Epithelial cell of esophagus (primary cell): Measurements from ENCODE around the gene LRP8.

ENCODE experiments used
- DNase-seq: peaks from one replicate; pipeline ENCODE4 v3.0.0; 2010; ENCODE audit warnings: low read depth
- H3K4me3 ChIP-seq: 2 replicates; pipeline ENCODE4 v1.5.1; 2011; ENCODE audit warnings: mild to moderate bottlenecking, low read length, control low read depth
- TF ChIP-seq, protein P1 (sequence below): IDR thresholded peaks from 2 replicates; pipeline ENCODE4 v1.5.1; 2011; ENCODE audit warnings: low read depth, mild to moderate bottlenecking, low read length, control low read depth, inconsistent platforms; ENCODE audit not compliant: insufficient read depth; ENCODE audit errors: missing control alignments

Gene LRP8

DNA sequence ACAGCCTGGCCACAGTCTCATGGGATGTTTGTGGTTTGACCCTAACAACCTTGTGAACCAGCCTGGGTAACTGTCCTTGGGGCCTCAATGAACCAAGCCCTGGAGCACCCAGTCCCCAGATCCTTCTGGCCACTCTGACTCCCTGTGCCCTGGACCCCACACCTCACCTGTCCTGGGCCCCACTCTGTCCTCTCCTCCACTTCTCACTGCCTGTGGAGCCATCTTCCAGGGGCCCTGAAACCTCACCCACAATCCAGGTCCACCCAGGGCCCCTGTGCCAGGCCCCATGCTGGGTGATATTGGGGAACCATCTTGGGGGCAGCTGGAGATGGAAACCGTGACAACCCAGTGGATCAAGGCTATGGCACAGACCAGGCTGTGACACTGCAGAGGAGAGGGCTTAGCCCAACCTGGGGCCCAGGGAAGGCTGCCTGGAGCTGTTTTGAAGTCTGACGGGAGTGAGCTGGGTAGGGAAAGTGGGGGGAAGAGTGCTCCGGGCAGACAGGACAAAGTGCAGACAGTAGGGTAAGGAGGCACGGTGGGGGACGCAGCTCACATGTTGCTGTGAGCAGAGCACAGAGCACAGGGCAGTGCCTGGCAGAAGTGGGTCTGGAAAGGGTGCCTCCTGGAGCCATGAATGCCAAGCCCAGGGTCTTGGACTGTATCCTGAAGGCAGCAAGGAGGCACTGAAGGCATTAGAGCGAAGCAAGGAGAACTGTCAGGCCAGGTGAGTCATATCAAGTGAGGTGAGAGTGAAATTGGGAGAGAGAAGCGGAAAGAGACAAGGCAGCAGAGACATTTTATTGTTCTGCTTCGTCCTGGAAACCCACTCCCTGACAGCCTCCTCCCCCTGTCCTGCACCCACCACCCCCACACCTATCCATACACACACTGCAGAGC lies 12.1 kb upstream of the LRP8 start:
- no peak overlapping the region for H3K4me3 ChIP-seq
- no peak for DNase-seq
- TF ChIP-seq, protein P1, sequence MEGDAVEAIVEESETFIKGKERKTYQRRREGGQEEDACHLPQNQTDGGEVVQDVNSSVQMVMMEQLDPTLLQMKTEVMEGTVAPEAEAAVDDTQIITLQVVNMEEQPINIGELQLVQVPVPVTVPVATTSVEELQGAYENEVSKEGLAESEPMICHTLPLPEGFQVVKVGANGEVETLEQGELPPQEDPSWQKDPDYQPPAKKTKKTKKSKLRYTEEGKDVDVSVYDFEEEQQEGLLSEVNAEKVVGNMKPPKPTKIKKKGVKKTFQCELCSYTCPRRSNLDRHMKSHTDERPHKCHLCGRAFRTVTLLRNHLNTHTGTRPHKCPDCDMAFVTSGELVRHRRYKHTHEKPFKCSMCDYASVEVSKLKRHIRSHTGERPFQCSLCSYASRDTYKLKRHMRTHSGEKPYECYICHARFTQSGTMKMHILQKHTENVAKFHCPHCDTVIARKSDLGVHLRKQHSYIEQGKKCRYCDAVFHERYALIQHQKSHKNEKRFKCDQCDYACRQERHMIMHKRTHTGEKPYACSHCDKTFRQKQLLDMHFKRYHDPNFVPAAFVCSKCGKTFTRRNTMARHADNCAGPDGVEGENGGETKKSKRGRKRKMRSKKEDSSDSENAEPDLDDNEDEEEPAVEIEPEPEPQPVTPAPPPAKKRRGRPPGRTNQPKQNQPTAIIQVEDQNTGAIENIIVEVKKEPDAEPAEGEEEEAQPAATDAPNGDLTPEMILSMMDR = no peak

DNA sequence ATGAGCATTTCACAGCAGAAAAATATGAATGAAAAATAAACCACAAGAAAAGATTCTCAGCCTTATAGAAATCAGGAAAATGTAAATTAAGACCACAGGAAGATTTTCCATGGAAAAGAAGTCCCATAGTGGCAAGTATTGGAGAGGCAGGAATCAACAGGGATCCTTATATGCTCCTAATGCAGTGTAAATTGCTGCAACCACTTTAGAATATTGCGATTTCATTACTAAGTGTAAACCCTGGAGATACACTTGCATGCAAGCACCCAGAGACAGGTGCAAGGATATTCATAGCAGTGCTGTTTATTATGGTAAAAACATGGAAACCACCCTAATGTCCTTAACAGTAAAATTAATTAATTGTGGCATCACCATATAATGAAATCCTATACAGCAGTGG lies 10.6 kb upstream of the LRP8 start:
- TF ChIP-seq, protein P1 = no peak
- DNase-seq = no peak
- H3K4me3 ChIP-seq = no peak overlapping the region

DNA sequence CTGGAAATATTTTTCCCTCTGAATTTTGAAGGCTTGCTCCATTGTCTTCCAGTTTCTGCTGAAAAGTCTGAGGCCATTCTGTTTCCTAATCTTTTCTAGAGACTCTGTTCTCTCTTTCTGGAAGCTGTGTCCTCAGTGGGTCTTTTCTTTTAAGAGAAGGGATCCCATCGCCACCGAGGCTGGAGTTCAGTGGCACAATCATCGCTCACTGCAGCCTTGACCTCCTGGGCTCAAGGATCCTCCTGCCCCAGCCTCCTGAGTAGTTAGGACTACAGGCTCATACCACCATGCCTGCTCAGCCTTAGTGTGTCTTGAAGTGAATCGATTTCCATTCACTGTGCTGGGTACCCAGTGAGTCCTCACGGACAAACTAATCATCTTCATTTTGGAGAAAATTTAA lies 9.6 kb upstream of the LRP8 start:
- DNase-seq = no peak
- no peak overlapping the region for H3K4me3 ChIP-seq
- TF ChIP-seq, protein P1 = no peak

DNA sequence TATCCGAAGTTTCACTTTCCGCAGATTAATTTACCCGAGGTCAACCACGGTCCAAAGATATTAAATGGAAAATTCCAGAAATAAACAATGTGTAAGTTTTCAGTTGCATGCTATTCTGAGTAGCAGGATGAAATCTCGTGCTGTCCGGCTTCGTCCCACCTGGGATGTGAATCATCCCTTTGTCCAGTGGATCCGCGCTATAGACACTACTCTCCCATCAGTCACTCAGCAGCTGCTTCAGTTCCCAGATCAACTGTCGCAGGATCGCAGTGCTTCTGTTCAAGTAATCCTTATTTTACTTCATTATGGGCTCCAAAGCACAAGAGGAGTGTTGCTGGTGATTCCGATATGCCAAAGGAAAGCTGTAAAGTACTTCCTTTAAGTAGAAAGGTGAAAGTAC lies 8.3 kb upstream of the LRP8 start:
- no peak for DNase-seq
- TF ChIP-seq, protein P1 = no peak
- no peak overlapping the region for H3K4me3 ChIP-seq

DNA sequence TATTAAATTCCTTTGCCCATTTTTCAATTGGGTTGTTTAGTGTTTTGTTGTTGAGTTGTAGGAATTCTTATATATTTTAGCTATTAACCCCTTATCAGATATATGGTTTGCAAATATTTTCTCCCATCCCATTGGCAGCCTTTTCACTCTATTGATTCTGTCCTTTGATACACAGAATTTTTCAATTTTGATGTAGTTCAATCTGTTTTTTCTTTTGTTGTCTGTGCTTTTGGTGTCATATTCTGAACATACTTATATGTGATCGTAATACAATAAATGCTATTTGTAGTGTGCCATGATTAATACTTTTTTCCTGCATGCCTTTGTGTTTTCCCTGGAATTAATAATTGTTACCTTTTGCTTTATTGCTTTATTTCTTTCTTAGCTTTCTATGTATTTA lies 7.8 kb upstream of the LRP8 start:
- no peak for DNase-seq
- TF ChIP-seq, protein P1 = no peak
- no peak overlapping the region for H3K4me3 ChIP-seq

DNA sequence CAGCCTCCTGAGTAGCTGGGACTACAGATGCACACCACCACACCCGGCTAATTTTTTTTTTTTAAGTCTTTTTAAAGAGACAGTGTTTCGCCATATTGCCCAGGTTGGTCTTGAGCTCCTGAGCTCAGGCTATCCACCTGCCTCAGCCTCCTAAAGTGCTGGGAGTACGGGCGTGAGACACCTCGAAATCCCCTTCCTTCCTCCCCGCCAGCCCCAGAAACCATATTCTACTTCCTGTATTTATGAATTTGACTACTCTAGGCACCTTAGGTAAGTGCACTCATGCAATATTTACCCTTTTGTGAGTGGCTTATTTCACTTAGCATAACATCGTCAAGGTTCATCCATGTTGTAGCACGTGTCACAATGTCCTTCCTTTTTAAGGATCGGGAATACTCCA lies 6.9 kb upstream of the LRP8 start:
- TF ChIP-seq, protein P1 = no peak
- DNase-seq = no peak
- H3K4me3 ChIP-seq = no peak overlapping the region

DNA sequence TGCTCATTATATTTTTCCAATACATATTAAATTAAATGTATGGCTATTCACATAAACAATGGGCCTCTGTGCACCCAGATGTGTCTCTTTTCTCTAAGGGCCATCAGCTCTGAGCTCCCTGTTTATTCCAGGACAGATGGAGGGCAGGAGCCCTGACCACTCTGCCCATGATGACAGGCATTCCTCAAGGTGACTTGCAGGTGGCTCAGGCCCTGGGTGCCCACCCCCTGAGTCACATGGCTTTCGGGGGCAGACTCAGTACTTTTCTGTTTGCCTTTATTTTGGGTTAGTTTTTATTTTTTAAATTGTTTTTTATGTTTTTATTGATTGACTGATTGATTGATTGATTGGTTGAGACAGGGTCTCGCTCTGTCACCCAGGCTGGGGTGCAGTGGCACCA lies 6.4 kb upstream of the LRP8 start:
- H3K4me3 ChIP-seq = no peak overlapping the region
- DNase-seq = no peak
- TF ChIP-seq, protein P1 = no peak
